Measurements from ENCODE around the gene AK4. TPM values are rescaled to one million over a fixed set of nuclear protein-coding genes. Genes with fewer than 3 reads are reported as not detected.
A peak's percentile ranks its signal among the peaks of the same experiment; 100 is the strongest.
"Not testable (repeated sequence)": the region's sequence is repeated elsewhere in the genome, so short reads cannot be mapped to it uniquely, and the experiment has no call there.

Gene AK4
- total and polyA plus RNA-seq, 2 experiments from 2014 or later: 61.5 to 76.1 TPM

DNA sequence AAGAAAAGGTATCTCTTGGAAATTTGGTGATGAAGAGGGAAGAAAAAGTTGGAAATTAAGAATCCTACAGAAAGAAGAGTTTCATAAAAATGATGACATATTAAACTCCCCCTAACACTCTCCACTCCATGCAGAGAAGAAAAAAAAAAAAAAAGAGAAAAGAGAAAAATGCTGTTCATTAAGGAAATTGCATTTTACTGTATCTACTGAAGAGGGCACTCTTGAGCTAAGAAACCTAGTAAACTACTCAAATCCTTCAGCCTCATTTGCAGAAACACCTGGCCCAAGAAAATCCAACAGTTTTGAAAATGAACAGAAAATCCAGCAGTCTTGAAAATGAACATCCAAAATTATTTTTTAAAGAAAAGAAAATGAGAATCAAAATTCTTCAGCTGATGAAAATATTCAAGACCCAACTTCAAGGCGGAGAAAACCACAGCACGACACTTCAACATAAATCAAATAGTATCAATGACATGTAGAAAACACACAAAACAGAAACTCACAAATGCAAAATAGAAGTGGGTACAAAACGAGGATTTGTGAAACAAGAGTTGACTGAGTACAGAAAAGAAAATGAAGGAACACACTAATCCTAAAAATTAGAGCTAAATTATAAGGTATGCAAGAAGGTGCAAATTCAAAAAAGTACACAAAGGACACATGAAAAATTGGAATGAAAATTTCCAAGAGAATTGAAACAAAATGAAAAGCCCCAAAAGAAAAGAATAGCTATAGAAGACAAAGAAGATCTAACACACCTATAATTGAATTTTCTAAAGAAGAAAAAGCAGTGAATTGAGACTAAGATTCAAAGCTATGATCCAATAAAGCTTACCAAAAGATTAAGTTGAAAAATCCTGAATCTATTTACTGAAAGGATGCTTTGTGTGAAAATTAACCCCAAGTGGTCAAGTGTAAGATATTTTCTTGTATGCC, 88.1 kb downstream of the AK4 start:
- Histone ChIP-seq H3K36me3 (replicated peaks; ENCODE audit: insufficient read depth, low read depth) (no peaks in the 10 kb centered on the region), H3K4me3 (no peak overlapping the region), H3K4me1 (ENCODE audit: insufficient read depth) (no peaks in the 10 kb centered on the region), H3K27me3 (no peaks in the 10 kb centered on the region), H3K9me3 (ENCODE audit: low read depth) (no peaks in the 10 kb centered on the region), H3K9me2 (replicated peaks; ENCODE audit: insufficient read depth) (no peaks in the 10 kb centered on the region), H3K79me2 (no peaks in the 10 kb centered on the region), H4K20me1 (ENCODE audit: insufficient read depth, poor library complexity, severe bottlenecking) (no peaks in the 10 kb centered on the region), H3K27ac (no peak overlapping the region), H2AFZ (no peak overlapping the region), H3K4me2 (no peak overlapping the region)
- DNase-seq (ENCODE audit: low spot score): peak; percentile 27
- TF ChIP-seq EZH2phosphoT487 (IDR thresholded peaks at IDR 0.05; ENCODE audit: low read depth, severe bottlenecking, unreplicated experiment): no peak
- TF ChIP-seq EZH2 (IDR thresholded peaks at IDR 0.05; ENCODE audit: borderline replicate concordance): no peak
- TF ChIP-seq CTCF (IDR thresholded peaks at IDR 0.05; ENCODE audit: poor library complexity): peak; percentile 47
- WGBS (ENCODE audit: low lambda C conversion rate, missing lambda C conversion rate): 77% methylated on average over 3 of the region's 3 CpGs

GRCh38 chr1:65237088-65237487, 89.1 kb downstream of the AK4 start:
- H3K4me1 ChIP-seq (ENCODE audit: insufficient read depth); H3K4me3 ChIP-seq; H3K36me3 ChIP-seq (replicated peaks; ENCODE audit: insufficient read depth, low read depth); DNase-seq (ENCODE audit: low spot score); H3K9me3 ChIP-seq (ENCODE audit: low read depth); H3K9me2 ChIP-seq (replicated peaks; ENCODE audit: insufficient read depth); H3K27ac ChIP-seq; H3K27me3 ChIP-seq; H3K4me2 ChIP-seq; H2AFZ ChIP-seq; H4K20me1 ChIP-seq (ENCODE audit: insufficient read depth, poor library complexity, severe bottlenecking); H3K79me2 ChIP-seq: not testable (repeated sequence)
- 95% methylated on average over 1 of the region's 1 CpG for WGBS (ENCODE audit: low lambda C conversion rate, missing lambda C conversion rate)

GRCh38 chr1:65237503-65237902, 89.5 kb downstream of the AK4 start:
- Histone ChIP-seq H3K9me2 (replicated peaks; ENCODE audit: insufficient read depth) (no peaks in the 10 kb centered on the region), H3K36me3 (replicated peaks; ENCODE audit: insufficient read depth, low read depth) (no peaks in the 10 kb centered on the region), H3K4me2 (no peak overlapping the region), H3K27ac (no peak overlapping the region), H3K27me3 (no peaks in the 10 kb centered on the region), H3K9me3 (ENCODE audit: low read depth) (no peaks in the 10 kb centered on the region), H4K20me1 (ENCODE audit: insufficient read depth, poor library complexity, severe bottlenecking) (no peaks in the 10 kb centered on the region), H3K4me3 (no peak overlapping the region), H3K79me2 (no peaks in the 10 kb centered on the region), H2AFZ (no peak overlapping the region), H3K4me1 (ENCODE audit: insufficient read depth) (no peaks in the 10 kb centered on the region)
- no peak for DNase-seq (ENCODE audit: low spot score)
- TF ChIP-seq CTCF (IDR thresholded peaks at IDR 0.05; ENCODE audit: poor library complexity) (no peak), EZH2 (IDR thresholded peaks at IDR 0.05; ENCODE audit: borderline replicate concordance) (no peak), EZH2phosphoT487 (IDR thresholded peaks at IDR 0.05; ENCODE audit: low read depth, severe bottlenecking, unreplicated experiment) (no peak)
- WGBS (ENCODE audit: low lambda C conversion rate, missing lambda C conversion rate): 68% methylated on average over 4 of the region's 4 CpGs

- Histone ChIP-seq H3K9me2 (replicated peaks; ENCODE audit: insufficient read depth) (no peaks in the 10 kb centered on the region), H3K4me1 (ENCODE audit: insufficient read depth) (no peaks in the 10 kb centered on the region), H3K36me3 (replicated peaks; ENCODE audit: insufficient read depth, low read depth) (no peaks in the 10 kb centered on the region), H3K27me3 (no peaks in the 10 kb centered on the region), H4K20me1 (ENCODE audit: insufficient read depth, poor library complexity, severe bottlenecking) (no peaks in the 10 kb centered on the region), H2AFZ (no peak overlapping the region), H3K9me3 (ENCODE audit: low read depth) (no peaks in the 10 kb centered on the region), H3K27ac (no peak overlapping the region), H3K4me3 (no peak overlapping the region), H3K4me2 (no peak overlapping the region), H3K79me2 (no peaks in the 10 kb centered on the region)
- no peak for DNase-seq (ENCODE audit: low spot score)
- 68% methylated on average over 6 of the region's 6 CpGs for WGBS (ENCODE audit: low lambda C conversion rate, missing lambda C conversion rate)
- TF ChIP-seq CTCF (IDR thresholded peaks at IDR 0.05; ENCODE audit: poor library complexity) (no peak), EZH2phosphoT487 (IDR thresholded peaks at IDR 0.05; ENCODE audit: low read depth, severe bottlenecking, unreplicated experiment) (no peak), EZH2 (IDR thresholded peaks at IDR 0.05; ENCODE audit: borderline replicate concordance) (no peak)
Measured at GRCh38 chr1:65238010-65238409, 90.0 kb downstream of the AK4 start.
